Tibial nerve (tissue), 4 donors: Measurements from ENCODE around the gene IFNK. TPM values are rescaled to one million over a fixed set of nuclear protein-coding genes. Genes with fewer than 3 reads are reported as not detected.
A peak's percentile ranks its signal among the peaks of the same experiment; 100 is the strongest.

Experiments used
- DNase-seq, 2 donors: peaks; one replicate each; pipeline ENCODE4 v3.0.0-alpha.2; 2019; ENCODE audit warnings: low spot score in 2 of 2
- H3K27ac ChIP-seq, 4 donors: fragments of 200-600 bp; sonication (generic) in 3 of 4; one replicate each; pipeline ENCODE4 v1.5.1; 2017 to 2019; ENCODE audit warnings: mild to moderate bottlenecking in 1 of 4
- H3K27me3 ChIP-seq, 2 donors: fragments of 200-600 bp; sonication (generic) in 1 of 2; one replicate each; pipeline versions ENCODE4 v1.5.1 to v1.6.0; 2017 to 2019
- H3K36me3 ChIP-seq, 3 donors: fragments of 200-600 bp; sonication (generic); one replicate each; pipeline ENCODE4 v1.5.1; 2018 to 2019
- H3K4me1 ChIP-seq, 4 donors: fragments of 200-600 bp; sonication (generic) in 3 of 4; one replicate each; pipeline ENCODE4 v1.5.1; 2017 to 2019
- H3K4me3 ChIP-seq, 4 donors: fragments of 200-600 bp; sonication (generic) in 3 of 4; one replicate each; pipeline ENCODE4 v1.5.1; 2017 to 2019; ENCODE audit warnings: mild to moderate bottlenecking in 1 of 4, moderate library complexity in 1 of 4
- H3K9me3 ChIP-seq, 4 donors: fragments of 200-600 bp; sonication (generic) in 3 of 4; one replicate each; pipeline ENCODE4 v1.5.1; 2017 to 2019
- EP300 ChIP-seq, 2 donors: sonication (generic); formaldehyde crosslinking; IDR thresholded peaks; one replicate each; pipeline ENCODE4 v1.6.1; 2017; ENCODE audit warnings: antibody characterized with exemption in 2 of 2, mild to moderate bottlenecking in 1 of 2
- POLR2A ChIP-seq, 2 donors: fragments of 450-650 bp; IDR thresholded peaks; one replicate each; pipeline ENCODE4 v1.6.1; 2017; ENCODE audit warnings: antibody characterized with exemption in 2 of 2, mild to moderate bottlenecking in 2 of 2, moderate library complexity in 2 of 2
- WGBS, 2 donors: methylation state at CpG; one replicate each; pipeline ENCODE4 v1.1.5; 2018; 5-methylcytosine and 5-hydroxymethylcytosine counted together
- total RNA-seq, 4 donors: library from RNA; depleted of rRNA; stranded (reverse); fragments of >200 nt; gene quantifications; one replicate each; pipeline ENCODE4 v1.1.0, GENCODE V29; 2016
- TF ChIP-seq, protein P1 (sequence below), 5 experiments: fragments of 200-600 bp in 3 of 5; fragments of 450-650 bp in 2 of 5; sonication (generic) in 3 of 5; IDR thresholded peaks; one replicate each; pipeline ENCODE4 v1.5.1; 2016 to 2019; ENCODE audit warnings: antibody characterized with exemption in 5 of 5, mild to moderate bottlenecking in 3 of 5, moderate library complexity in 2 of 5

IFNK gene
- total RNA-seq, 4 donors from 2014 or later: not detected

- WGBS, 2 donors: 91 to 98% methylated on average over 4 of the region's 4 CpGs
- Histone ChIP-seq H3K36me3 (peaks cover 0 to 5% (median 0%) of the 10 kb centered on the region in 3 donors), H3K4me3 (no peak overlapping the region), H3K9me3 (no peaks in the 10 kb centered on the region), H3K4me1 (peaks cover 0 to 18% (median 10%) of the 10 kb centered on the region in 4 donors), H3K27ac (no peak overlapping the region), H3K27me3 (no peaks in the 10 kb centered on the region)
- DNase-seq: no peak
- no peak for TF ChIP-seq EP300 (IDR thresholded peaks at IDR 0.05)
- TF ChIP-seq, protein P1, sequence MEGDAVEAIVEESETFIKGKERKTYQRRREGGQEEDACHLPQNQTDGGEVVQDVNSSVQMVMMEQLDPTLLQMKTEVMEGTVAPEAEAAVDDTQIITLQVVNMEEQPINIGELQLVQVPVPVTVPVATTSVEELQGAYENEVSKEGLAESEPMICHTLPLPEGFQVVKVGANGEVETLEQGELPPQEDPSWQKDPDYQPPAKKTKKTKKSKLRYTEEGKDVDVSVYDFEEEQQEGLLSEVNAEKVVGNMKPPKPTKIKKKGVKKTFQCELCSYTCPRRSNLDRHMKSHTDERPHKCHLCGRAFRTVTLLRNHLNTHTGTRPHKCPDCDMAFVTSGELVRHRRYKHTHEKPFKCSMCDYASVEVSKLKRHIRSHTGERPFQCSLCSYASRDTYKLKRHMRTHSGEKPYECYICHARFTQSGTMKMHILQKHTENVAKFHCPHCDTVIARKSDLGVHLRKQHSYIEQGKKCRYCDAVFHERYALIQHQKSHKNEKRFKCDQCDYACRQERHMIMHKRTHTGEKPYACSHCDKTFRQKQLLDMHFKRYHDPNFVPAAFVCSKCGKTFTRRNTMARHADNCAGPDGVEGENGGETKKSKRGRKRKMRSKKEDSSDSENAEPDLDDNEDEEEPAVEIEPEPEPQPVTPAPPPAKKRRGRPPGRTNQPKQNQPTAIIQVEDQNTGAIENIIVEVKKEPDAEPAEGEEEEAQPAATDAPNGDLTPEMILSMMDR (IDR thresholded peaks at IDR 0.05): no peak
- TF ChIP-seq POLR2A (IDR thresholded peaks at IDR 0.05): no peak
Observed at GRCh38 chr9:27571011-27571410, 46.9 kb downstream of the IFNK start.

DNA sequence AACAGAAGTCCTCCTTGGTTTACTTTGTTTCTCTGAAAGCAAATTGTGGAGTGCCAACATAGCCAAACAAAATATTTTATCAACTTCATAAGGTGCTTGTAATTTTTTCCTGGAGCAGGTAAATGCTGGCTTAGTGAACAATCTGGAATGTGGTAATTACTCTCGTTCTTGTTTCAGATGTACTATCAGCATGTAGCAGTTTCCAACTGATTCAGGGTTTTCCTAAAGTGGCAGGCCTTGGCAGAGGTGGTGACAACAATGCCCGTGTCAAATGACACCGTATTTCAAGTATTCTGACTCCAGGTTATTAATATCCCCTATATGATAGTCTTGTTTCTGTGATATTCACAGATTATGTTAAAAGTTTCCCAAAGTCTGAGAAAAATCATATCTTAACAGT is 48.0 kb downstream of the IFNK start:
- Histone ChIP-seq H3K4me3 (peak overlapping the region in 1 of 4 donors; percentile 87), H3K27ac (peak overlapping the region; percentile 92 to 100 (median 97)), H3K9me3 (no peaks in the 10 kb centered on the region), H3K4me1 (peaks cover 0 to 18% (median 9%) of the 10 kb centered on the region in 4 donors), H3K36me3 (no peaks in the 10 kb centered on the region), H3K27me3 (no peaks in the 10 kb centered on the region)
- DNase-seq: no peak
- WGBS, 2 donors: 66 to 80% methylated on average over 3 of the region's 3 CpGs
- no peak for TF ChIP-seq EP300 (IDR thresholded peaks at IDR 0.05)
- TF ChIP-seq, protein P1 (IDR thresholded peaks at IDR 0.05): no peak
- TF ChIP-seq POLR2A (IDR thresholded peaks at IDR 0.05): no peak

GRCh38 chr9:27572566-27572917 is 48.5 kb downstream of the IFNK start:
- WGBS, 2 donors: 2 to 8% methylated on average over 6 of the region's 6 CpGs

GRCh38 chr9:27572918-27573633 is 49.0 kb downstream of the IFNK start, which contains the start of gene C9orf72:
Gene C9orf72, minus strand, starts transcription at chr9:27573481. Its CDS starts 6,361 bp downstream, at chr9:27567120.
- Histone ChIP-seq H3K36me3 (no peaks in the 10 kb centered on the region), H3K27me3 (no peaks in the 10 kb centered on the region), H3K27ac (peak within 1 kb of the TSS; percentile 92 to 100 (median 97))

More at GRCh38 chr9:27572566-27572917, 48.5 kb downstream of the IFNK start:
- Histone ChIP-seq H3K36me3 (no peaks in the 10 kb centered on the region), H3K27me3 (no peaks in the 10 kb centered on the region), H3K4me1 (peaks cover 0 to 18% (median 9%) of the 10 kb centered on the region in 4 donors), H3K27ac (peak overlapping the region; percentile 92 to 100 (median 97)), H3K4me3 (peak overlapping the region; percentile 51 to 87 (median 77)), H3K9me3 (no peaks in the 10 kb centered on the region)
- peak in 1 of 2 donors; percentile 55 for DNase-seq
- TF ChIP-seq POLR2A (IDR thresholded peaks at IDR 0.05) (peak in 1 of 2 donors; percentile 6), EP300 (IDR thresholded peaks at IDR 0.05) (no peak)

GRCh38 chr9:27573634-27574590 is 49.8 kb downstream of the IFNK start:
- peaks cover 0 to 18% (median 9%) of the 10 kb centered on the region in 4 donors for H3K4me1 ChIP-seq

More at GRCh38 chr9:27572918-27573633, 49.0 kb downstream of the IFNK start, which contains the start of gene C9orf72:
- WGBS, 2 donors: 0% methylated on average over 45 to 55 of the region's 72 CpGs
- Histone ChIP-seq H3K4me1 (peaks cover 0 to 18% (median 9%) of the 10 kb centered on the region in 4 donors), H3K9me3 (peaks cover 0 to 2% (median 0%) of the 10 kb centered on the region in 4 donors), H3K4me3 (peak within 1 kb of the TSS; percentile 51 to 87 (median 77))
- peak; percentile 12 to 47 for DNase-seq
- TF ChIP-seq EP300 (IDR thresholded peaks at IDR 0.05): peak in 1 of 2 donors; percentile 58
- TF ChIP-seq POLR2A (IDR thresholded peaks at IDR 0.05): peak; percentile 59 to 82
- TF ChIP-seq, protein P1 (IDR thresholded peaks at IDR 0.05): peak in 1 of 5 experiments; percentile 12

More at GRCh38 chr9:27573634-27574590, 49.8 kb downstream of the IFNK start:
- no peaks in the 10 kb centered on the region for H3K27me3 ChIP-seq
- peak overlapping the region; percentile 51 to 87 (median 77) for H3K4me3 ChIP-seq
- H3K36me3 ChIP-seq: no peaks in the 10 kb centered on the region
- WGBS, 2 donors: 4 to 5% methylated on average over 35 of the region's 35 CpGs
- TF ChIP-seq, protein P1 (IDR thresholded peaks at IDR 0.05): no peak
- TF ChIP-seq POLR2A (IDR thresholded peaks at IDR 0.05): peak; percentile 53 to 91
- peak; percentile 98 to 99 for TF ChIP-seq EP300 (IDR thresholded peaks at IDR 0.05)
- H3K9me3 ChIP-seq: peaks cover 0 to 11% (median 0%) of the 10 kb centered on the region in 4 donors
- peak overlapping the region; percentile 92 to 100 (median 97) for H3K27ac ChIP-seq
- peak; percentile 97 to 99 for DNase-seq
